Stimulated activated CD4-positive, alpha-beta T cell treated with anti-CD3 and anti-CD28 coated beads, Interleukin-4, amount 100 ng/mL, for 4 hours (primary cell): Measurements from ENCODE around the gene EIF1AX.

Experiments
- DNase-seq, 2 experiments: peaks; one replicate each; pipeline ENCODE4 v3.0.0-alpha.2; 2020

EIF1AX gene

DNA sequence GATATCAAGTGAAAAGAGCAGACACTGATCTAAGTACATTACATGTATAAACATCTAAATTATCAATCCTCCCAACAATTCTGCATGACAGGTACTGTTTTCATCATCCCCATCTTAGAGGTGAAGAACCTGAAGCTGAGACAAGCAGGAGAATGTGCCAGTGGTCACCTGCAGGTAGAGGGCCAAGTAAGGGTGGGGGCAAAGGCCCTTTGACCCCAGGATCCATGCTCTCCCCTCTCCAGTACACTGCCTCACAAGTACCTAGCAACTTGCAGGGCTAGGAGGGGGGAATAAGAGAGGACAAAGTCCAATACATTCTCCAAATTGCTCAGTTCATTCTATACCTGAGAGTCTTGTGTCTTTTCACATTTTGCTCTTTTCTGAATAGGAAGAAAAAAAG lies 16.7 kb downstream of the EIF1AX start:
- DNase-seq: no peak

DNA sequence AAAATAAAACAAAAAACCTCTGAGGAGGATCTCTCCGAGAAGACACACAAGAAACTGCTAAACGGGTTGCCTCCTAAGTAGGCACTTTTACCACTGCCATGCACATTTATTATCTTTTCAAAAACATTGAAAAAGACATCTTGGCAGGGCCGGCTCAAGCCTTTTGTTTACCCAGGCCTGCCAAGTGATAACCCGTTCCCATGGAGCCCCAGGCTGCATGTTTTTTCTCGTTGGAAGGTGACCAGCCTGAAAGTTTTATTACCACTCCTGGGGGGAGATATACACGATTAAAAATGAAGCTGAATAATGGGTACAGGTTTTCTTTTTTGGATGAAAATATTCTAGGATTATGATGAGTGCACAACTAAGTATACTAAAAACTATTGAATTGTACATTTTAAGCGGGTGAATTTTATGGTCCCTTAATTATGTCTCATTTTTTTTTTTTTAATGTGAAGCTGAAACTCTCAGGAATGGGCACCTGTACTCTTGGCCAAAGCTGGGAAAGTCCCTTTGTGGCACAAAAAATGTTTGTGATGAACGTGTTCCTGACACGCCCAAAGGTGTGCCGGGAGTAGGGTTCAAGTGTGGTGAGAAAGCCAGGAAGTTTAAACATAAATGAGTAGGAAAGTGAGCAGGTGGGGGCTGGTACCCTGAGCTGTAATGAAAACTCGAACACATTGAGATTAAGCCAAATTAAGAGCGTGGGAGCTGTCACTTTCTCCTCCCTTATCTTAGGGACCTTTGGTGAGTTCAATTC lies 23.4 kb downstream of the EIF1AX start:
- no peak for DNase-seq

DNA sequence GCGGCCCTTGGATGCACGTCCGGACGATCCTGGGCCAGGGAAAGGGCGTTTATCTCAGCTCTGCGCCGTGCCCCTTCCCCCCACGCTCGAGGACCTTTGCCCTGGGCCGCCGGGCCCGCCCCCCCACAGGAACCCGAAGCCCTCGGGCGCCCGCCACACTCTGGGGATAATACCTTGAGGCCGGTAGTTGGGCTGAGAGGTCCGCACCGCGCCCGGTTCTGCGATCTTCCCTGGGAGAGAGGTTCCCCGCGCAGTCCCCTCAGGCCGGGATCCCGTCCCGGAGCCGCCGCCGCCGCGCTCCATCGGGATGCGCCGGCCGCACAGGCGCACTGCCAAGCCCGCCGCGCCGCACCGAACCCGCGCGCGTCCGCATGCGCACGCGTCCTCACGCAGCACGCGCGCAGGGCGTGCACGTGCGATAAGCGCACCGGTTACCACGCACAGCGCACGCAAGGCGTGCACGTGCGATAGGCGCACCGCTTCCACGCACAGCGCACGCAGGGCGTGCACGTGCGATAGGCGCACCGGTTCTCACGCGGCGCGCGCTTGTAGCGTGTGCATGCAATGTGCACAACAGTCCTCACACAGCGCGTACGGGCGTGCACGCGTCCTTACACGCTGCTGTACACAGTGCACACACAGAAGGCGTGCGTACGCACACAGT lies 24.9 kb downstream of the EIF1AX start, which contains the start of gene MAP7D2:
MAP7D2 (minus strand) TSS at position 331 of the 664 bp plus-strand sequence; CDS start at position 303, 28 bp downstream.
- no peak for DNase-seq

DNA sequence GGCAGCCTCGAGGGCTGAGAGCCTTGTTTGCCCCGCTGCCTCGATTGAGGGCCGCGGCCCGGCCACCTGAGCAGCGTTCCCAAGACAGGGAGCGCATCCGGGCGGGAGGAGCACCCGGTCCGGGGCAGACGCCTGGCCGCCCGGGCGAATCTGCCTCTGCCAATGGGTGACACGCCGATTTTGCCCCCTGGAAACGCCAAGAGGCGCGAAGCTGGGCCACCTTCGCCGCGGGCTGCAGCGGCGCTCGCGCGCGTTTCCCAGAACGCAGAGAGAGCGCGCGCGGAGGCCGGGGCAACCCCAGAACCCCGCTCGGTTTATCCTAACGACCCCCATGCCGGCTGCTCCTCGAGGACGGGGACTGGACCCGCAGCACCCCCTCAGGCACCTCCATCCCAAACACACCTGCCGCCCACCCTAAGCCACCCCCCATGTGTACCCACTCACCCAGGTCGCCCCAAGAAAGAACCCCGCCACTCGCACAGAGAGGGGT lies 25.5 kb downstream of the EIF1AX start:
- DNase-seq: no peak

DNA sequence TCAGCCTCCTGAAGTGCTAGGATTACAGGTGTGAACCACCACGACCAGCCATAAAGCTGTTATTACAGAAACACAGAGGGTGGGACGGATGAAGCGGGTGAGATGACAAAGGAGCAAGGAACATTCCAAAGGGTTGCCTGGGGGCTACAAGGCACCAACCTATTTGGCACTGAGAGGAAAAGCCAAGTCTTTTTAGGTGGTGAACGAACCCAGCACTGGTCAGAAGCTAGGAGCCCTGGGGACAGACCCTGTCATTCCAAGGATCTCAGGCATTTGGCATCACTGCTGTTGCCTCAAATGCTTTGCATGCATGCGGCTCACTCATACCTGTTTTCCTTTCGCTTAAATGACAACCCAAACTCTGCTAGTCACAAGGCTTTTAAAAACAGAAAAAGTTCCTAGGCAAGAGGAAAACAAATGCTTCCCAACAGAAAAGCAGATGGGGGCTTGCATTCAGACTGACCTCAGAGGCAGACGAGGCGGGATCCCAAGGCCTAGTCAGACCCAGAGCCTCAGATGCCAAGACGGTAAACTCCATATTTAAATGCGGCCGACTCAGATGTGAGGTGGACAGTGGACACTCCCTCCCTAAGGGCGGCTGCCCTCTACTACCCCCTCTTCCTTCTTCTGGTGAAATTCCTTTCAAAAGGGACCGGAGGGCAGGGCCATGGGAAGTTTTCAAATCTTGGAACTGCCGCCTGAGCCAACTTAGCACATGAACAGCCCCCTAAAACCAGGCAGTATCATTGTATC lies 29.4 kb downstream of the EIF1AX start:
- DNase-seq: no peak

DNA sequence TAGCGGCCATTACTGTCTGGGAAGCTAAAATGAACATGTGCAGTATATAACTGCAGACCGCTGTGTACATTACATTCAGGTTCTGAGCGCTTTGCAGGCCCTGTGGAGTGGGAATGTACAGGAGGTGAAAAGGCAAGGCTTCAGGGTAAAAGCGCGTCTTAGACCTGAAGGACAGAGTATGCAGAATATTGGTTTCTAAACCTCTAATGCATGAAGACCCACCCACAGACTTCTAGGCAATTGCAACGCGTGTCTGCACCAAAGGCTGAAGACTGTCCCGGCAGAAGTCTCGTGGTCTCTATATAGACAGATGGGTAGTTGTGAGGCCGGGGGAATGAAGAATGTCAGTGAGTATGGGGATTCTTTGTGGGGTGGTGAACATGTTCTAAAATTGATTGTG lies 30.4 kb downstream of the EIF1AX start:
- DNase-seq: no peak

DNA sequence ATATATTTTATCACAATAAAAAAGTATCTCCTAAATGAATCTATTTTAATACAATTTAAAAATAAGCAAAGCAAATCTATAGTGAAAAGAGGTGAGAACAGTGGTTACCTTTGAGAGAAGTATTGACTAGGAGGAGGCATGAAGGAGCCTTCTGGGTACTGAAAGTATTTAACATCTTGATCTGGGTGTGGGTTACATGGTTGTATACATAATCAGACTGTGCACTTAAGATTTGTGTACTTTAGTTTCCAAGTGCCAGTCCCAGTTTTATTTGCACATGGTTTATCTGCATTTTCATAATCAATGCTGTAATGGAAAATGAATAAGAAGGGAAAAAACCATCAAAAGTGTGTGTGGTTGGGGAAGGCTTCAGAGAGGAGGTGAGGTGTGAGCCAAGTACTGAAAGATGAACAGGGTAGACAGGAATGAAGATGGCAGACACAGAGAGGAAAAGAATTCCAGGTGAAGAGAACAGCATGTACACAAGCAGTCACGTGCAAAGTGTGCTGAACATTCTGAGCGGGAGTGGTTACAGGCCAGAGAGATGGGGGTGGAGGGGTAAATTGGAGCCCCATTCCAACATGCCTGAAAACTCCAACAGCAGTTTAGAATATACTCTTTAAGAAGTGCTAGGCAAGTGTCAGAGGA lies 39.6 kb downstream of the EIF1AX start:
- DNase-seq: no peak

DNA sequence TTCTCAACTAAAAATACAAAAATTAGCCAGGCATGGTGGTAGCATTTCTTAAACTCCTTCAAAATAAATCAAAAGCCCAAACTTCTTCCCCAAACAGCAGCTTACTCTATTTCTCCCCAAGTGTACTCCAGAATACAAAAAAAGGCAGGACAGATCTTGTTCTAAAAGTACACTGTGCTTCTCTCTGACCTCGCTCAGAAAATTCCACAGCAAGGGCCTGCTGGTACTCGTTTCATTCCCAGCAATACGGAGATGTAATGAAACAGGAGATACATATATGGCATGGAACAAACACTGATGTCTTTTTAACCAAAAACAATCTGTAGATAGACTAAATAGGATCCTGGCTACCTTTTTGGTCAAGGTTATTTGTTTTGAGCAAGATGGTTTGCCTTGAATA lies 50.1 kb downstream of the EIF1AX start:
- no peak for DNase-seq

DNA sequence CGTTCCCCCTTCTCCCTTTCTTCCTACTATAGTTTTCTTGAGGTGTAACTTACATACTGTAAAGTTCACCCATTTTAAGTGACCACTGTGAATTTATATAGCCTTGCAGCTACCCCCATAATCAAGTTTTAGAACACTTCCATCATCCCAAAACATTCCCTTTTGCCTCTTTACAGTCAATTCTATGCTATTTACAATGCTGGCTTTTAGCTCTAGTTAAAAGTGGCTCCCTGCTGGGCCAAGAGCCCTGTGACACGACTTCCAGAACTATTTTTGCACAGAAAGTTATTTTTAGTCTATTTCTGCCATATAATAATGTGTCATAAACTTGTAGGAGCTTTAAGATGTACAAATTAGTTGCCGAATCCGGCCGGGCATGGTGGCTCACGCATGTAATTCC lies 51.8 kb downstream of the EIF1AX start:
- DNase-seq: no peak

DNA sequence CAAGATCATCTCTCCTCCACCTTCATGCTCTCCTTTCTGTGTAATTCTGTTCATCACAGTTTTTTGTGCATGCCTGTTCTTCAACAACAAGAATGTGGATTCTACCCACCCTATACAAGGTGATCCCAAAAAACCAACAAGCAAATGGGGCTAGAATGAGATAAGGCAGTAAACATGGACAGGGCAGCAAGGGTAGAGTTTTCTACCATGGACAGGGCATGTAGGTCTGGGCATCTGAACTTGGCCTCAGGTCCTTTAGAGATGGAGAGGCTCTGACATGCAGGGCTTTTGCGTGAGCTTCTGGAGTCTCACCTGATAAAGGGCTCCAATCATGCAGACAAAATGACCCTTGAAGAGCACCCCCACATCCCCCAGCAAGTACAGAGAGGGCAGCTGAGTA lies 61.4 kb downstream of the EIF1AX start:
- no peak for DNase-seq
